Neuron (in vitro differentiated cells): Measurements from ENCODE around the gene SH3PXD2A.

Source experiments
- H2AFZ ChIP-seq: one replicate; pipeline ENCODE4 v1.6.1; 2013; ENCODE audit warnings: low read depth, mild to moderate bottlenecking, inconsistent platforms, low read length, moderate library complexity
- H3K27me3 ChIP-seq: one replicate; pipeline ENCODE4 v1.6.1; 2013; ENCODE audit warnings: low read length; ENCODE audit not compliant: insufficient read depth
- H3K36me3 ChIP-seq: one replicate; pipeline ENCODE4 v1.6.1; 2013; ENCODE audit warnings: low read length; ENCODE audit not compliant: insufficient read depth
- H3K4me1 ChIP-seq: one replicate; pipeline ENCODE4 v1.6.1; 2013; ENCODE audit warnings: low read length; ENCODE audit not compliant: insufficient read depth
- H3K4me3 ChIP-seq: 2 replicates; pipeline ENCODE4 v1.5.1; 2013; ENCODE audit warnings: mild to moderate bottlenecking, low read length, moderate library complexity
- H3K9me3 ChIP-seq: one replicate; pipeline ENCODE4 v1.6.1; 2013; ENCODE audit warnings: low read length

The SH3PXD2A gene

DNA sequence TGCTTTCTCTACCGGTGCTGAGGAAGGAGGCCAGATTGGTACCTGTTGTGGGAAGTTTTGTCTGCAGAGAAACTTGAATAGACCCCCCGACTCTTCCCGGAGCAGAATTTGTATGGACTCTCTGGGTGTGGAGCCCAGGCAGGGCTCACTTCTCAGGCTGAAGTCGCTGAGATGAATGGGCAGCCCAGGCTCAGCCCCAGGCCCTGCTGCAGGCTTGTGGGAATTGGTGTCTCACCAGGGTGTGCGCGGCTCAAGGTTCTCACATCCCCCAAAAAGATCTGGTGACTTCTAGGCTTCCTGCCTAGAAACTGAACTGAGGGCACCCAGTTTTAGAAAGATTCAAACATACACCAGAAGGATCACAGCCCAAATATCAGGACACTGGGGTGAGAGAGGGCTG lies 258.4 kb downstream of the SH3PXD2A start:
- H3K9me3 ChIP-seq, result no peaks in the 10 kb centered on the region
- no peaks in the 10 kb centered on the region for H3K36me3 ChIP-seq
- H3K27me3 ChIP-seq, result no peaks in the 10 kb centered on the region
- H2AFZ ChIP-seq, result no peak overlapping the region
- no peak overlapping the region for H3K4me3 ChIP-seq
- no peaks in the 10 kb centered on the region for H3K4me1 ChIP-seq

DNA sequence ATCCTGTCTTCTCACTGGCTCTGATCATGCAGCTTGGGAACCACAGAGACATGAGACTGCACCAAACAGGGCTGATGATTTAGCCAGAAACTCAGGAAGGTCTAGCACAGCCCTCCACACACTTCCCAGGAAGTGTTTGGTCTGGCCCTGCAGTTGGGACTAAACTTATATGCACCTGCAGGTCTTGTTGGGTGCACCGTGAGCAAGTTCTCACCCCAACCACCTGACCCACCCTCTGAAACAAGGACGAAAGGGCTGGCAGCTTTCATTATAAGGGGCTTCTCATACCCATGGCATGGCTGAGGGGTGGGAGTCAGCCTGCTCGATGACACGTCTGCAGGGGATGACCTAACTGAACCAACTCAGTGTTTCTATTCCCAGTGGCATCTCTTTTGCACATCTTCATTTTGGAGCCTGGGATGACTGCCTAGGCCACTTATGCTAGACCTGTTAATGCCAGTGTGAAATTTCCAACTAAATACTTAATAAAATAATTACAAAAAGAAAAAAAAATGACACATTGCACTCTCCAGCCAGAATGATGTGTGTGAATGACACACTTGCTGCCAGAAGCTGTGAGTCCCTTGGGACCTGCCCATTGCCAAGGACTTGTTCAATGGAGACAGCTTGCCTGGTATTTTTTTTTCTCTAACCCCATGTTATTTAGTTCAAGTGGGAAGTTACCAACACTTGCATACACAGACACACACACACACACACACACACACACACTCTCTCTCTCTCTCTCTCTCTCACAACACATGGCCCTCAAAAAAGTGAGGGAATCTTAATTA lies 259.2 kb downstream of the SH3PXD2A start:
- Histone ChIP-seq H3K9me3 (no peaks in the 10 kb centered on the region), H3K27me3 (no peaks in the 10 kb centered on the region), H2AFZ (no peak overlapping the region), H3K4me3 (no peak overlapping the region), H3K36me3 (no peaks in the 10 kb centered on the region), H3K4me1 (no peaks in the 10 kb centered on the region)

DNA sequence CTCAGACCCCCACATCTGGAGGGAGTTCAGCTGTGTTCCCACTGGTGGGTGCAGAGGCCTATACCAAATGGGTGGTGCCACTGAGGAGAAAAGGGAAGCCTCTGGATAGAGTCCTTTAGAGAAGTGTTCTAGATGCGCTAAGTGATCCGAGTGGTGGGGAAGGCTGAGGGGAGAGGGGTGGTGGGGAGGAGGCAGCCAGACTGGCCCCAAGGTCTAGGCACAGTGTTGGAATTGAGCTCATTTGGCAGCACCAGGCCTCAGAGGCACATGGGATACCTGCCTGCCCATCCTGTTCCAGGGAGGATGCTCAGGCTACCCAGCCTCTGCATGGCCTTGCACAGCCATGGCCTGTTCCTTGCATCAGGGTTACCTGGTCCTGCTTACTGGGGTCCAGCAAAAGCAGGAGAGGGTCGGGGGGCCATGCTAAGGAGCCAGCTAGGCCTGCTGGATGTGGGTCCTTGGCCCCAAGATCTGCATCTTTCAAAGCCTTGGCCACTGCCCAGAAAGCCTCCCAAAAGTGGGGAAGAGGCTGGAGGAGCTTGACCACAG lies 262.3 kb downstream of the SH3PXD2A start:
- Histone ChIP-seq H2AFZ (no peak overlapping the region), H3K9me3 (no peaks in the 10 kb centered on the region), H3K36me3 (no peaks in the 10 kb centered on the region), H3K4me3 (no peak overlapping the region), H3K4me1 (no peaks in the 10 kb centered on the region), H3K27me3 (no peaks in the 10 kb centered on the region)

DNA sequence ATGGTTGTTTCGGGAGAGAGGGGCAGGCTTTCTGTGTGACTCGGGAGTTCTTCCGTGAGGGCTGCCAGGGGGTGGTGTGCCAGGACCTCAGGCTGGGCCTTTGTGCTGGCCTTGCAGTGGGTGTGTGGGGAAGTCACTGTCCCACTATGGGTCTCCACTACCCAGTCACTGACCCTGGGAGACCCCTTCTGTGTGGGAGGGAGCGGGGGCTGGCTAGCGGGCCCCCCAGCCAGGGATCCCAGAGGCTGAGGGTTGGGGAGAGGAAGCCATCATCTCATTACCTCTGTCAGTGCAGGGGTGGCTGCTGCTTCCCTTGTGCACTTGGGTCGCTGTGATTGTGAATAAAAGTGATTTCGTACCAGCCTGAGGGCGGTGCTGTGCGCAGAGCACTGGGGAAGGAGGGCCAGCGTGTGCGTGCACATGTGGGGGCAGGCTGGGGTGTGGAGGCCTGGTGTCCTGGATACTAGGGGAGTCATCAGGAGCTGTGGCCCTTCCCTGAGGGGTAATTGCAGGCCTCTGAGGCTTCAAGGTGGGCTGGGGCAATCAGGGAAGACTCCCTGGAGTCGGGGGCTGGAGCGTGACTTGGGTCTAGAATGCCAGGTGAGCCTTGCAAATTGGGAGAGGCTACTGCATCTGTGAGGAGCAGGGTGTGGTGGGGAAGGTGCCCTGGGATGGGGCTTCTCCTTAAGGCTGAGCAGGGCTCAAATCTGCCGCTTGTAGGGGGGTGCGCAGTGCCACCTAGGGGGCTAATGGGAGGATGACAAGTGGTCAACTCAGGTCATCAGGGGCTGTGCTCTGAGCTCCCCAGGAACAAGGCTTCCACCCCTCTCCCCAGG lies 263.0 kb downstream of the SH3PXD2A start:
- no peaks in the 10 kb centered on the region for H3K27me3 ChIP-seq
- no peaks in the 10 kb centered on the region for H3K9me3 ChIP-seq
- no peaks in the 10 kb centered on the region for H3K36me3 ChIP-seq
- H2AFZ ChIP-seq, result no peak overlapping the region
- H3K4me3 ChIP-seq, result no peak overlapping the region
- H3K4me1 ChIP-seq, result no peaks in the 10 kb centered on the region

DNA sequence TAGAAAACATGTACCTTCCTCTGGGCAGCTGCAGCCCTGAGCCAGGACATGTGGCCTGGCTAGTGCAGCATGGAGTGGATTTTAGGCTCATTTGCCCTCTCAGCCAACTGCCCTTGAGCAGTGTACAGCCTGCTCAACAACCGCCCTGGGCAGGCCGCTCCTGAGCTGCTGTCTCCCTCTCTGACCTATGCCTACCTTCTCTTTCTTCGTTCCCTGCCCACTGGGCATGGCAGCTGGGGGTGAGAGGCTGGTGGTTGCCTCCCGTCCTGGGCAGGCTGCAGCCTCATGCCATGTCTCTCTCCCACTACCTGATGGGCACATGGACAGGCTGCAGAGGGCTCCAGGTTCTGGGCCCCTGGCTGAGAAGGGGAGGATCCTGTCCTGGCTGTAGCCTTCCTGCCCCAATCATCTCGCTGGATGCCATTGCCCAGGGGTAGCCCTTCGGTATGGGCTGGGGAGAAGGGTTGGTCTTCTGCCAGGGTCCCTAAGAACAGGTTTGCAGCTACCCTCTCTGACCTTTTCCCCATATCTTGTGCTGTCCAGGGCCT lies 264.6 kb downstream of the SH3PXD2A start:
- H2AFZ ChIP-seq, result no peak overlapping the region
- no peaks in the 10 kb centered on the region for H3K27me3 ChIP-seq
- H3K4me1 ChIP-seq, result no peaks in the 10 kb centered on the region
- H3K9me3 ChIP-seq, result no peaks in the 10 kb centered on the region
- no peaks in the 10 kb centered on the region for H3K36me3 ChIP-seq
- no peak overlapping the region for H3K4me3 ChIP-seq

DNA sequence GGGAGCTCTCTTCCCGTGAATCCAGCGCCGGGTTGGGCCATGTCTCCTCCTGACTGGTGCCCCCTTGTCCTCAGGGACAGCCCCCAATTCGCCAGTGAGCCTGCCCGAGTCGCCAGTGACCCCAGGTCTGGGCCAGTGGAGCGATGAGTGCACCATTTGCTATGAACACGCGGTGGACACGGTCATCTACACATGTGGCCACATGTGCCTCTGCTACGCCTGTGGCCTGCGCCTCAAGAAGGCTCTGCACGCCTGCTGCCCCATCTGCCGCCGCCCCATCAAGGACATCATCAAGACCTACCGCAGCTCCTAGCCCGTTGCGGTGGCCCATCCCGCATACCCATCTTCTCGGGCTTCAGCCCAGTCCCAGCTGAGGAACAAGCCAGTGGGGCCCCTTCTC lies 265.3 kb downstream of the SH3PXD2A start:
- Histone ChIP-seq H3K36me3 (no peaks in the 10 kb centered on the region), H2AFZ (no peak overlapping the region), H3K4me1 (no peaks in the 10 kb centered on the region), H3K27me3 (no peaks in the 10 kb centered on the region), H3K4me3 (no peak overlapping the region), H3K9me3 (no peaks in the 10 kb centered on the region)

DNA sequence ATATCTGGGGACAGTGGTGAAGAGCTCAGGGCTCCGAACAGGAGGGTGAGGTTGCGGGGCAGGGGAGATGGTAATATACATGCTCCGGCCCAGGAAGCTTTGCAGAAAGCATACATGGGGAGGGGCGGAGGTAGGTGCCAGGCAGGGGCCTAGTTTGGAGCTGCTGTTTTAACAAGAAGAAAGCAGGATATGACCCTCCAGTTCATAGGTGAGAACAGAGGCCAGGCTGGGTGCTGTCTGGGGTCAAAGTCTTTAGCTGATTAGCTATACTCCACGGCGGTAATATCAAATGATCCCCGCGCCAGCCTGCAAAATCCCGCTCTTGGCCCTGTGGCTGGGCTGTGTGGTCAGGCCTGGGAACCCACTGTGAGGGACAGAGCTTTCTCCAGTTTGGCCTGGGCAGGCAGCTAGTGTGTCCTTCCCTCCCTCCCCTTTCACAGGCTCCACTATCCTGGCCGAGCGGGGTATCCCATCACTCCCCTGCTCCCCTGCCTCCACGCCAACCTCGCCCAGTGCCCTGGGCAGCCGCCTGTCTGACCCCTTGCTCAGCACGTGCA lies 266.2 kb downstream of the SH3PXD2A start:
- H3K36me3 ChIP-seq, result no peaks in the 10 kb centered on the region
- no peaks in the 10 kb centered on the region for H3K4me1 ChIP-seq
- no peak overlapping the region for H3K4me3 ChIP-seq
- H2AFZ ChIP-seq, result no peak overlapping the region
- H3K9me3 ChIP-seq, result no peaks in the 10 kb centered on the region
- H3K27me3 ChIP-seq, result no peaks in the 10 kb centered on the region

DNA sequence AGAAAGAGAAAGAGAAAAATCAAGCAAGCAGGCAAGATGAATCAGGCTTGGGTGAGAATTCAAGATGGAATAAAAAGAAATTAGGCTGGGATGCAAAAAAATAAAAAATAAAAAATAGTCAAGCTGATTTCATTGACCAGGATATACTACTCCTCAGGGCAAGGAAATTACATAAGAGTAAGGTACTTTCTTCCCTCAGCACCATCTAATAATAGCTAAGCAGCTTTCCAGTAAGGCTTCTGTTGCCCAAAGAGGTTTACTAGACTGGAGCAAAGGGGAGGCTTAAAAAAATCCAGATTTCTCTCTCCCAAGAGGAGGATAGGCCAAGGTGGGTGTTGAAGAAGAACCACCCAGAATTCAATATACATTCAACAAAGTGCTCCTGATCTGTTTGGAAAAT lies 268.3 kb downstream of the SH3PXD2A start:
- Histone ChIP-seq H3K27me3 (no peaks in the 10 kb centered on the region), H3K4me1 (no peaks in the 10 kb centered on the region), H3K4me3 (no peak overlapping the region), H3K36me3 (no peaks in the 10 kb centered on the region), H2AFZ (no peak overlapping the region), H3K9me3 (no peaks in the 10 kb centered on the region)

DNA sequence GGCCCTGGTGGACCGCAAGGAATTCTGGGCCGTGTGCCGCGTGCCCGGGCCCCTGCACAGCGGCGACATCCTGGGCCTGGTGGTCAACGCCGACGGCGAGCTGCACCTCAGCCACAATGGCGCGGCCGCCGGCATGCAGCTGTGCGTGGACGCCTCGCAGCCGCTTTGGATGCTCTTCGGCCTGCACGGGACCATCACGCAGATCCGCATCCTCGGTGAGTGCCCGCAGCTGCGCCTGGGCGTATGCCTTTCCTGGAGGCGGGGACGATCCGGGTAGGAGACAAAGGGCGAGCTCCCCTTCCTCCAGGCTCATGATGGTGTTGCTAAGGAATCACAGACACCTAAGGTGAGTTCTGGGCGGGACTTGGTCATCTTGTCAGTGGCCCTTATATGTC lies 270.4 kb downstream of the SH3PXD2A start:
- H3K9me3 ChIP-seq, result no peaks in the 10 kb centered on the region
- no peaks in the 10 kb centered on the region for H3K27me3 ChIP-seq

DNA sequence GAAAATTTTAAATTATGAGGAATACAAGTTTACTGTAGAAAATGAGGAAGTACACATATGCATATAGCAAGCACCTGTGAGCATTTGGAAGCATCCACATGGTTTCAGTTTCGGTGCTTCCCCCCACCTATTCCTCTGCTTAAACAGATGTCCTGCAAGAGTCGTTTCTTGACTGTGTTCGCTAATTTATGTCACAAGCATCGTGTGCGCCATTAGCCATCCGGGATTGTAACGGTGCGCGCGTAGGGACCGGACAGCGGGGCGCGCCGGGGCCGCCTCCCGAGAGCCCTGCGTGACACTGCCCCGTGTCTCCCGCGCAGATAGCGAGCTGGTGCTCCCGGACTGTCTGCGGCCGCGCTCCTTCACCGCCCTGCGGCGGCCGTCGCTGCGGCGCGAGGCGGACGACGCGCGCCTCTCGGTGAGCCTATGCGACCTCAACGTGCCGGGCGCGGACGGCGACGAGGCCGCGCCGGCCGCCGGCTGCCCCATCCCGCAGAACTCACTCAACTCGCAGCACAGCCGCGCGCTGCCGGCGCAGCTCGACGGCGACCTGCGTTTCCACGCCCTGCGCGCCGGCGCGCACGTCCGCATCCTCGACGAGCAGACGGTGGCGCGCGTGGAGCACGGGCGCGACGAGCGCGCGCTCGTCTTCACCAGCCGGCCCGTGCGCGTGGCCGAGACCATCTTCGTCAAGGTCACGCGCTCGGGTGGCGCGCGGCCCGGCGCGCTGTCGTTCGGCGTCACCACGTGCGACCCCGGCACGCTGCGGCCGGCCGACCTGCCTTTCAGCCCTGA lies 271.0 kb downstream of the SH3PXD2A start:
- Histone ChIP-seq H3K27me3 (no peaks in the 10 kb centered on the region), H3K9me3 (no peaks in the 10 kb centered on the region), H3K36me3 (no peaks in the 10 kb centered on the region), H3K4me1 (no peaks in the 10 kb centered on the region), H2AFZ (no peak overlapping the region), H3K4me3 (no peak overlapping the region)

More for the DNA sequence above, 270.4 kb downstream of the SH3PXD2A start:
- Histone ChIP-seq H3K36me3 (no peaks in the 10 kb centered on the region), H3K4me1 (no peaks in the 10 kb centered on the region), H2AFZ (no peak overlapping the region), H3K4me3 (no peak overlapping the region)

DNA sequence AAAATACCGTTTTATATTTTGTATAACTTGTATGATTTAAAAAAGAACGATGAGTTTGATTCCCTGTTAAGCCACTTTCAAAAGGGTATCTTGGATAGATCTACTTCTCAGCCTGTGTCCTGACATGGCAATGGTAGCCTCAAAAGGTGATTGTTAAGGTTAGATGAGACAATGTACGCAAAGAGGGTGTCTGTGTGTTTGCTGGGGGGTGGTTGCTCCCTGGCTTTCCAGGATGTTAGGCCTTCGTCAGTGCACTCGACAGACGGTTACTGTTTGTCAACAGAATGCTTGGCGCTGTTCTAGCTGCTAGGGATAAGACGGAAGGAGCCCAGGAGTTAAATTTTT lies 271.5 kb downstream of the SH3PXD2A start:
- Histone ChIP-seq H3K4me3 (no peak overlapping the region), H2AFZ (no peak overlapping the region), H3K36me3 (no peaks in the 10 kb centered on the region), H3K27me3 (no peaks in the 10 kb centered on the region), H3K9me3 (no peaks in the 10 kb centered on the region), H3K4me1 (no peaks in the 10 kb centered on the region)

DNA sequence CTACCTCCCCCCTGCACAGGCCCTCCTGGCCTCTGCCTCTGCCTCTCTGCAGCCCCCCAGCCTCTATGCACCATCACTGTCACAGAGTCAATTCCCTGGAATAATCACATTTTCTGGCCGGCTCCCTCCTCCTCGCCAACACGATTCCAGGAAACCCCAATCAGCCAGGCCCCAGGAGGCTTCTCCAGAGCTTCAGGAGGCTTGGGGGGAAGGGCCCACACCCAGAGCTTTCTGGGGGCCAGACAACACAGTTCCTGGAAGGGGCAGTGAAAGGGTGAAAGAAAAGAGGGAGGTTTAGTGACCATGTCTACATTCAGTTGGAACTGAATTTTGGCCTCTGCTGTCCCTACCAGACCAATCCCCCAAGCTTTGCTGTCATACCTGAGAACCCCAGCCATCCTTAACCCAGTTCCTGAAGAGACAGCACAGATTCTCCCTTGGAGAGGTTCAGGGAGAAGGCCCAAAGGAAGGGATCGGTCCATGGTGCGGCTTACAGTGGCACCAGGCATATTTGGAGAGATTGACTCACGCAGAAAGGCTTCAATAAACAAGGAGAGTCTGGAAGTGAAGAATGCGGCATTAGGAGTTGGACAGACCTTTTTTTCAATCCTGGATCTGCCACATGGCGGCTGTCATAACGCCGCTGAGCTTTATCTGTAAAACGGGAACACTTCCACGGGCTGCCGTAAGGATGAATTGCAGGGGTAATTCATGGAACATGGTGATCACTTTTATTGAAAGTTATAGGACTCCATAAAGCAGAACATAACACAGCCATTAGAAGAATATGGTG lies 272.8 kb downstream of the SH3PXD2A start:
- no peaks in the 10 kb centered on the region for H3K9me3 ChIP-seq
- H3K36me3 ChIP-seq, result no peaks in the 10 kb centered on the region
- no peaks in the 10 kb centered on the region for H3K27me3 ChIP-seq
- no peak overlapping the region for H2AFZ ChIP-seq
- H3K4me3 ChIP-seq, result no peak overlapping the region
- H3K4me1 ChIP-seq, result no peaks in the 10 kb centered on the region
